HG02885 (cell line): Measurements from ENCODE around the gene CD244.
A peak's percentile ranks its signal among the peaks of the same experiment; 100 is the strongest.
"Not testable (repeated sequence)": the region's sequence is repeated elsewhere in the genome, so short reads cannot be mapped to it uniquely, and the experiment has no call there.

ENCODE experiments used
- ATAC-seq: cut with Tn5 transposase; IDR thresholded peaks from one replicate; pipeline ENCODE4 v1.9.1; 2021; ENCODE audit warnings: mild to moderate bottlenecking; ENCODE audit not compliant: unreplicated experiment, poor library complexity

Gene CD244

GRCh38 chr1:160789702-160790611, 72.7 kb downstream of the CD244 start:
- peak; percentile 90 for ATAC-seq

- peak; percentile 45 for ATAC-seq
Observed at GRCh38 chr1:160789051-160789701, 73.5 kb downstream of the CD244 start.

GRCh38 chr1:160782988-160783765, 79.5 kb downstream of the CD244 start:
- not testable (repeated sequence) for ATAC-seq

- ATAC-seq = peak; percentile 92
Observed at GRCh38 chr1:160781914-160782689, 80.6 kb downstream of the CD244 start.

GRCh38 chr1:160781186-160781766, 81.4 kb downstream of the CD244 start:
- ATAC-seq = no peak

GRCh38 chr1:160780398-160780755, 82.3 kb downstream of the CD244 start:
- ATAC-seq = no peak
